Measurements from ENCODE around the gene CTPS1. TPM values are rescaled to one million over a fixed set of nuclear protein-coding genes. Genes with fewer than 3 reads are reported as not detected.

The CTPS1 gene
- total RNA-seq, 1 experiment from 2014 or later, result 66.4 TPM

GRCh38 chr1:40989066-40989465 is 9.6 kb downstream of the CTPS1 start:
- CTCF ChIA-PET, result no interaction called here
- Histone ChIP-seq H3K4me3 (replicated peaks in 1 of 2; ENCODE audit: low read depth in 1 of 2, low read length in 2 of 2) (no peak overlapping the region), H3K9me2 (ENCODE audit: insufficient read depth) (no peaks in the 10 kb centered on the region), H3K27ac (ENCODE audit: low read depth, low read length) (no peak overlapping the region), H4K20me1 (ENCODE audit: insufficient read depth) (peaks cover 12% of the 10 kb centered on the region; the same call in 1 of the 2 replicates), H3K9ac (ENCODE audit: low read length) (no peak overlapping the region), H3K36me3 (ENCODE audit: control insufficient read depth in 1 of 2, insufficient read depth in 2 of 2, low read length in 2 of 2) (peaks cover 83 to 94% of the 10 kb centered on the region in 2 experiments), H3K4me2 (ENCODE audit: low read length) (no peak overlapping the region), H3K79me2 (ENCODE audit: insufficient read depth, low read length) (peaks cover 100% of the 10 kb centered on the region), H3K27me3 (ENCODE audit: insufficient read depth, low read length) (no peaks in the 10 kb centered on the region), H3K9me3 (ENCODE audit: control insufficient read depth in 1 of 2, insufficient read depth in 1 of 2, low read depth in 1 of 2, low read length in 2 of 2) (no peaks in the 10 kb centered on the region), H3K4me1 (ENCODE audit: control insufficient read depth in 1 of 2, insufficient read depth in 2 of 2, low read length in 2 of 2) (no peaks in the 10 kb centered on the region), H2AFZ (ENCODE audit: low read depth, low read length, poor library complexity, severe bottlenecking) (no peak overlapping the region)
- ATAC-seq (no peak), DNase-seq (ENCODE audit: low read depth, low spot score) (no peak)
- no TSS peak for BruUV-seq (replicated peaks)
- RAD21 ChIA-PET (ENCODE audit: low non-redundant PET in 1 of 2, low total read pairs in 2 of 2, uncharacterized antibody in 2 of 2, unreplicated experiment in 2 of 2), result no interaction called here
- intact Hi-C loops (cut with micrococcal nuclease), result no loop called here
- POLR2A ChIA-PET, result no interaction called here
- TF ChIP-seq EZH2phosphoT487 (IDR thresholded peaks at IDR 0.05; ENCODE audit: borderline replicate concordance) (no peak), YY1 (IDR thresholded peaks at IDR 0.05; ENCODE audit: extremely low read depth, insufficient replicate concordance, low read depth, low read length) (no peak), ZFX (IDR thresholded peaks at IDR 0.05) (no peak)

DNA sequence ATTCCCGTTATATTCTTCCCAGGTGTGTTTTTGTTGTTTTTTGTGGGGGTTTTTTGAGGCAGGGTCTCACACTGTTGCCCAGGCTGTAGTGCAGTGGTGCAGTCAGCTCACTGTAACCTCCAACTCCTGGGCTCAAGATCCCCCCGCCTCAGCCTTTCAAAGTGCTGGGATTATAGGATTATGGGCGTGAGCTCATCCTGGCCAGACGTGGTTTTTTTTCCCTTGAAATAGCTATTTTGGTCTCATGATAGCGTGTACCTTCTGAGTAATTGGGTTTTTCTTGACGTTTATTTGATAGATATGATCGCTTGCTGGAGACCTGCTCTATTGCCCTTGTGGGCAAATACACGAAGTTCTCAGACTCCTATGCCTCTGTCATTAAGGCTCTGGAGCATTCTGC is 17.6 kb downstream of the CTPS1 start:
- BruUV-seq (replicated peaks), result no TSS peak
- Histone ChIP-seq H4K20me1 (ENCODE audit: insufficient read depth) (peaks cover 20% of the 10 kb centered on the region; the same call in 1 of the 2 replicates), H3K4me2 (ENCODE audit: low read length) (no peak overlapping the region), H3K36me3 (ENCODE audit: control insufficient read depth in 1 of 2, insufficient read depth in 2 of 2, low read length in 2 of 2) (peaks cover 65 to 77% of the 10 kb centered on the region in 2 experiments), H2AFZ (ENCODE audit: low read depth, low read length, poor library complexity, severe bottlenecking) (no peak overlapping the region), H3K9me3 (ENCODE audit: control insufficient read depth in 1 of 2, insufficient read depth in 1 of 2, low read depth in 1 of 2, low read length in 2 of 2) (no peaks in the 10 kb centered on the region), H3K79me2 (ENCODE audit: insufficient read depth, low read length) (peaks cover 95% of the 10 kb centered on the region), H3K9ac (ENCODE audit: low read length) (no peak overlapping the region), H3K27me3 (ENCODE audit: insufficient read depth, low read length) (no peaks in the 10 kb centered on the region), H3K4me3 (replicated peaks in 1 of 2; ENCODE audit: low read depth in 1 of 2, low read length in 2 of 2) (no peak overlapping the region), H3K27ac (ENCODE audit: low read depth, low read length) (no peak overlapping the region), H3K9me2 (ENCODE audit: insufficient read depth) (no peaks in the 10 kb centered on the region), H3K4me1 (ENCODE audit: control insufficient read depth in 1 of 2, insufficient read depth in 2 of 2, low read length in 2 of 2) (peaks cover 0 to 4% of the 10 kb centered on the region in 2 experiments; a peak in 2 of 4 replicates)
- ChIA-PET POLR2A (no interaction called here), CTCF (interaction anchor here (1.7 kb wide), 1 partner anchor 147 kb away, joined by 3 read pairs; no protein-coding TSS in a partner anchor), RAD21 (ENCODE audit: low non-redundant PET in 1 of 2, low total read pairs in 2 of 2, uncharacterized antibody in 2 of 2, unreplicated experiment in 2 of 2) (no interaction called here)
- no peak for ATAC-seq
- no peak for DNase-seq (ENCODE audit: low read depth, low spot score)
- TF ChIP-seq SIN3A (IDR thresholded peaks at IDR 0.05; ENCODE audit: low read depth), result no peak
- no peak for TF ChIP-seq JUND (IDR thresholded peaks at IDR 0.05)
- no peak for TF ChIP-seq YY1 (IDR thresholded peaks at IDR 0.05; ENCODE audit: extremely low read depth, insufficient replicate concordance, low read depth, low read length)
- no peak for TF ChIP-seq EGR1 (IDR thresholded peaks at IDR 0.05; ENCODE audit: low read depth)
- no peak for TF ChIP-seq TCF7L2 (IDR thresholded peaks at IDR 0.05; ENCODE audit: borderline replicate concordance, extremely low read depth, insufficient read depth, insufficient read length)
- no peak for TF ChIP-seq REST (IDR thresholded peaks at IDR 0.05; ENCODE audit: low read depth)
- no peak for TF ChIP-seq EZH2 (IDR thresholded peaks at IDR 0.05)
- TF ChIP-seq POLR2AphosphoS5 (IDR thresholded peaks at IDR 0.05; ENCODE audit: low read depth, low read length), result no peak
- TF ChIP-seq EZH2phosphoT487 (IDR thresholded peaks at IDR 0.05; ENCODE audit: borderline replicate concordance), result no peak
- intact Hi-C loops (cut with micrococcal nuclease), result no loop called here
